Gastrocnemius medialis (tissue), 4 donors: Measurements from ENCODE around the gene STK4. TPM values are rescaled to one million over a fixed set of nuclear protein-coding genes. Genes with fewer than 3 reads are reported as not detected.

Source experiments
- ATAC-seq, 2 donors: fragments of 150-250 bp; one replicate each; pipeline ENCODE4 v1.9.1; 2016
- DNase-seq, 2 donors: peaks; one replicate each; pipeline ENCODE4 v3.0.0-alpha.2; 2019
- H3K27ac ChIP-seq, 4 donors: fragments of 200-600 bp; sonication (generic); 1 replicate in 1 of 4; 2 replicates in 3 of 4; pipeline ENCODE4 v1.5.1; 2016 to 2018; ENCODE audit warnings: mild to moderate bottlenecking in 2 of 4, moderate library complexity in 1 of 4
- H3K27me3 ChIP-seq, 3 donors: fragments of 200-600 bp; sonication (generic) in 2 of 3; 1 replicate in 1 of 3; 2 replicates in 2 of 3; pipeline versions ENCODE4 v1.5.1 to v1.6.0; 2016 to 2019; ENCODE audit warnings: mild to moderate bottlenecking in 1 of 3, moderate library complexity in 1 of 3
- H3K36me3 ChIP-seq, 2 donors: fragments of 200-600 bp; sonication (generic) in 1 of 2; one replicate each; pipeline ENCODE4 v1.5.1; 2017 to 2018
- H3K4me1 ChIP-seq, 2 donors: fragments of 200-600 bp; sonication (generic) in 1 of 2; one replicate each; pipeline ENCODE4 v1.5.1; 2016 to 2017; ENCODE audit warnings: mild to moderate bottlenecking in 2 of 2
- H3K4me3 ChIP-seq, 4 donors: fragments of 200-600 bp; sonication (generic) in 3 of 4; 1 replicate in 1 of 4; 2 replicates in 3 of 4; pipeline ENCODE4 v1.5.1; 2016 to 2019; ENCODE audit warnings: mild to moderate bottlenecking in 2 of 4
- H3K9me3 ChIP-seq, 3 donors: fragments of 200-600 bp; sonication (generic) in 2 of 3; 1 replicate in 1 of 3; 2 replicates in 2 of 3; pipeline ENCODE4 v1.5.1; 2016 to 2019
- CTCF ChIP-seq, 5 experiments: fragments of 450-650 bp in 3 of 5; fragments of 200-600 bp in 2 of 5; sonication (generic) in 2 of 5; IDR thresholded peaks in 4 of 5; conservative IDR thresholded peaks in 1 of 5; 1 replicate in 4 of 5; 2 replicates in 1 of 5; pipeline ENCODE4 v1.5.1; 2016 to 2019; ENCODE audit warnings: antibody characterized with exemption in 5 of 5, mild to moderate bottlenecking in 3 of 5, moderate library complexity in 3 of 5
- POLR2A ChIP-seq, 2 donors: fragments of 450-650 bp; IDR thresholded peaks; one replicate each; pipeline ENCODE4 v1.6.1; 2017; ENCODE audit warnings: antibody characterized with exemption in 2 of 2, mild to moderate bottlenecking in 2 of 2, moderate library complexity in 2 of 2
- in situ Hi-C, 4 donors: fragments of 200-750 bp; cut with MboI; loops; one replicate each; pipeline versions ENCODE4 v1.15.0 to v1.8.0; 2017; ENCODE audit warnings: low sequenced_read_pairs in 4 of 4
- intact Hi-C: fragments of 100-400 bp; cut with DNase I; formaldehyde crosslinking; loops from one replicate; pipeline ENCODE4 v1.15.1; 2023; ENCODE audit warnings: low total_unique reads
- total RNA-seq, 4 donors: library from RNA; depleted of rRNA; stranded (reverse); fragments of >200 nt; gene quantifications; one replicate each; pipeline versions ENCODE4 v1.1.0 to v1.2.3, GENCODE V29; 2016

Gene STK4
- total RNA-seq, 4 donors from 2014 or later, result 4.5 to 6.4 (median 5.5) TPM

- Histone ChIP-seq H3K27ac (no peak overlapping the region), H3K9me3 (no peaks in the 10 kb centered on the region), H3K36me3 (no peaks in the 10 kb centered on the region), H3K27me3 (no peaks in the 10 kb centered on the region), H3K4me3 (no peak overlapping the region), H3K4me1 (peaks cover 14 to 15% of the 10 kb centered on the region in 2 donors)
- in situ Hi-C loops, result loop anchor here (25.0 kb wide), 2 partner anchors 248 to 398 kb away; no protein-coding TSS in a partner anchor
- ATAC-seq (no peak), DNase-seq (no peak)
- intact Hi-C loops, result no loop called here
- TF ChIP-seq CTCF (IDR thresholded peaks at IDR 0.05 in 4 of 5, conservative IDR thresholded peaks at IDR 0.05 in 1 of 5) (no peak), POLR2A (IDR thresholded peaks at IDR 0.05) (no peak)
These were observed 73.1 kb downstream of the STK4 start for GRCh38 chr20:45039475-45039820.

GRCh38 chr20:45041464-45042337 lies 75.4 kb downstream of the STK4 start:
- ATAC-seq (no peak), DNase-seq (no peak)
- intact Hi-C loops (loop anchor here (5.0 kb wide), 2 partner anchors 251 to 271 kb away; no protein-coding TSS in a partner anchor), in situ Hi-C loops (loop anchor here (10.0 to 25.0 kb wide), 4 partner anchors 53 to 396 kb away; partner anchors contain the start of genes MATN4 (in 1 of the 4) and RBPJL (in 1 of the 4))
- no peaks in the 10 kb centered on the region for H3K36me3 ChIP-seq
- H3K4me1 ChIP-seq, result peaks cover 17 to 19% of the 10 kb centered on the region in 2 donors
- TF ChIP-seq CTCF (IDR thresholded peaks at IDR 0.05 in 4 of 5, conservative IDR thresholded peaks at IDR 0.05 in 1 of 5) (no peak), POLR2A (IDR thresholded peaks at IDR 0.05) (no peak)
- H3K27me3 ChIP-seq, result no peaks in the 10 kb centered on the region
- no peak overlapping the region for H3K4me3 ChIP-seq
- no peaks in the 10 kb centered on the region for H3K9me3 ChIP-seq
- no peak overlapping the region for H3K27ac ChIP-seq

GRCh38 chr20:45042978-45043377 lies 76.7 kb downstream of the STK4 start:
- H3K27me3 ChIP-seq, result no peaks in the 10 kb centered on the region
- no peaks in the 10 kb centered on the region for H3K9me3 ChIP-seq
- no peak for DNase-seq
- TF ChIP-seq POLR2A (IDR thresholded peaks at IDR 0.05) (no peak), CTCF (IDR thresholded peaks at IDR 0.05 in 4 of 5, conservative IDR thresholded peaks at IDR 0.05 in 1 of 5) (no peak)
- intact Hi-C loops (loop anchor here (5.0 kb wide), 2 partner anchors 249 to 269 kb away; no protein-coding TSS in a partner anchor), in situ Hi-C loops (loop anchor here (10.0 to 25.0 kb wide), 4 partner anchors 52 to 394 kb away; partner anchors contain the start of genes MATN4 (in 1 of the 4) and RBPJL (in 1 of the 4))
- no peak overlapping the region for H3K27ac ChIP-seq
- H3K4me1 ChIP-seq, result peaks cover 4 to 6% of the 10 kb centered on the region in 2 donors
- H3K4me3 ChIP-seq, result no peak overlapping the region
- H3K36me3 ChIP-seq, result no peaks in the 10 kb centered on the region
- ATAC-seq, result no peak

DNA sequence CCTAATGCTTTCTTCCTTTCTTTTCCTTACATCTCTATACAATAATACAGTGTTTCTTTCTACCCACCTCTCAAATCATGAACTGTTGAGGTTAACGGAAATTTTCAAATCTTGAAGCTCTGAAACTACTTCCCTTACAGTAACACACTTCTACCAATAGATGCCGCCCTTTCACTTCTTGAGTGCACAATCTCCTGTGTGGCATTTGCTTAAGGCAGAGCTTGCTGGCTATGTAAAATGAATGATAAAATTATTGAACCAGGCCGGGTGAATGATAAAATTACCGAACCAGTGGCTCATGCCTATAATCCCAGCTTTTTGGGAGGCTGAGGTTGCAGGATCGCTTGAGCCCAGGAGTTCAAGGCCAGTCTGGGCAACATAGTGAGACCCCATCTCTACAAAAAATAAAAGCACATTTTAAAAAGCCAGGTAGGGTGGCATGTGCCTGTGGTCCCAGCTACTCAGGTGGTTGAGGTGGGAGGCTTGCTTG lies 77.8 kb downstream of the STK4 start:
- in situ Hi-C loops (loop anchor here (10.0 to 25.0 kb wide), 4 partner anchors 51 to 393 kb away; partner anchors contain the start of genes MATN4 (in 1 of the 4) and RBPJL (in 1 of the 4)), intact Hi-C loops (loop anchor here (1.0 to 5.0 kb wide), 3 partner anchors 51 to 268 kb away; no protein-coding TSS in a partner anchor)

More for the DNA sequence above, 77.8 kb downstream of the STK4 start:
- Histone ChIP-seq H3K9me3 (no peaks in the 10 kb centered on the region), H3K36me3 (no peaks in the 10 kb centered on the region), H3K27ac (no peak overlapping the region), H3K4me3 (no peak overlapping the region), H3K4me1 (peaks cover 4 to 5% of the 10 kb centered on the region in 2 donors), H3K27me3 (no peaks in the 10 kb centered on the region)
- ATAC-seq, result peak; percentile 83 to 87
- peak in 1 of 2 donors; percentile 21 for DNase-seq
- TF ChIP-seq POLR2A (IDR thresholded peaks at IDR 0.05), result no peak
- peak; percentile 43 to 84 (median 77) for TF ChIP-seq CTCF (IDR thresholded peaks at IDR 0.05 in 4 of 5, conservative IDR thresholded peaks at IDR 0.05 in 1 of 5)
